HepG2 (cell line): ENCODE data around the gene TUBB. TPM values are rescaled to one million over a fixed set of nuclear protein-coding genes. Genes with fewer than 3 reads are reported as not detected.

Experiments used
- AGO1 ChIP-seq: fragments of 200-400 bp; formaldehyde crosslinking; IDR thresholded peaks from 2 replicates; pipeline ENCODE4 v1.6.1; 2017; ENCODE audit warnings: mild to moderate bottlenecking, low read depth, low read length, moderate library complexity; ENCODE audit not compliant: poor library complexity, severe bottlenecking
- ARHGAP35 ChIP-seq: sonication (generic); formaldehyde crosslinking; IDR thresholded peaks from 2 replicates; pipeline ENCODE4 v1.9.0; 2022; ENCODE audit warnings: mild to moderate bottlenecking, inconsistent platforms, moderate library complexity, missing genetic modification reagents, borderline replicate concordance
- ARID5B ChIP-seq: IDR thresholded peaks from 2 replicates; pipeline ENCODE4 v1.4.0; 2020; ENCODE audit warnings: mild to moderate bottlenecking, missing genetic modification reagents
- BCL6 ChIP-seq: IDR thresholded peaks from 2 replicates; pipeline ENCODE4 v1.6.1; 2016; ENCODE audit warnings: missing genetic modification reagents, missing compliant biosample characterization
- ETV5 ChIP-seq: IDR thresholded peaks from 2 replicates; pipeline ENCODE4 v1.6.1; 2018; ENCODE audit warnings: missing biosample characterization, missing genetic modification reagents, inconsistent platforms, borderline replicate concordance
- HOXD1 ChIP-seq: sonication (generic); formaldehyde crosslinking; IDR thresholded peaks from 2 replicates; pipeline ENCODE4 v1.5.0; 2020; ENCODE audit warnings: missing genetic modification reagents
- KLF6 ChIP-seq: IDR thresholded peaks from 2 replicates; pipeline ENCODE4 v1.8.0; 2016; ENCODE audit warnings: missing biosample characterization, missing genetic modification reagents
- NCOA5 ChIP-seq: sonication (generic); formaldehyde crosslinking; IDR thresholded peaks from 2 replicates; pipeline ENCODE4 v1.4.0; 2020; ENCODE audit warnings: missing genetic modification reagents
- NR2F6 ChIP-seq, 2 experiments: IDR thresholded peaks; 2 replicates each; pipeline ENCODE4 v1.6.1; 2016; ENCODE audit warnings: antibody characterized with exemption in 1 of 2, mild to moderate bottlenecking in 1 of 2
- ZNF350 ChIP-seq: sonication (generic); formaldehyde crosslinking; IDR thresholded peaks from 2 replicates; pipeline ENCODE4 v1.4.0; 2020; ENCODE audit warnings: mild to moderate bottlenecking, low read depth, missing genetic modification reagents, borderline replicate concordance
- ZNF430 ChIP-seq: sonication (generic); formaldehyde crosslinking; IDR thresholded peaks from 2 replicates; pipeline ENCODE4 v1.9.0; 2021; ENCODE audit warnings: mild to moderate bottlenecking, missing genetic modification reagents
- ZNF446 ChIP-seq: sonication (generic); formaldehyde crosslinking; IDR thresholded peaks from 2 replicates; pipeline ENCODE4 v1.5.0; 2020; ENCODE audit warnings: mild to moderate bottlenecking, missing genetic modification reagents
- ZNF646 ChIP-seq: sonication (generic); formaldehyde crosslinking; IDR thresholded peaks from 2 replicates; pipeline ENCODE4 v1.9.0; 2021; ENCODE audit warnings: mild to moderate bottlenecking, missing genetic modification reagents
- ZSCAN9 ChIP-seq: IDR thresholded peaks from 2 replicates; pipeline ENCODE4 v1.6.1; 2016; ENCODE audit warnings: borderline replicate concordance
- polyA plus RNA-seq, 8 experiments: library from polyadenylated mRNA; depleted of rRNA in 3 of 8; stranded (reverse) in 7 of 8; unstranded in 1 of 8; fragments of >200 nt; fragmentation: Illumina TruSeq in 4 of 8; extraction: Trizol in 4 of 8; gene quantifications; 2 replicates each; pipeline versions ENCODE4 v1.2.1 to v1.2.3, GENCODE V29; 2011 to 2016; ENCODE audit warnings: low read depth in 4 of 8, missing spikeins in 1 of 8, mixed read lengths in 1 of 8; ENCODE audit not compliant: insufficient read depth in 1 of 8
- total RNA-seq, 5 experiments: library from RNA; depleted of rRNA; stranded (reverse); fragments of >200 nt; fragmentation: Illumina TruSeq; extraction: Trizol; gene quantifications; 2 replicates each; pipeline ENCODE4 v1.2.3, GENCODE V29; 2016; ENCODE audit warnings: low read depth in 1 of 5
- TF ChIP-seq, protein P1 (sequence below): IDR thresholded peaks from 2 replicates; pipeline ENCODE4 v1.6.1; 2018; ENCODE audit warnings: missing genetic modification reagents, mild to moderate bottlenecking, missing compliant biosample characterization

Gene TUBB
- total and polyA plus RNA-seq, 2 of the 13 experiments (the other 11 are each of a cell fraction or from before 2014, with no cell fraction given), result 911 to 1,163 TPM

- TF ChIP-seq, protein P1, sequence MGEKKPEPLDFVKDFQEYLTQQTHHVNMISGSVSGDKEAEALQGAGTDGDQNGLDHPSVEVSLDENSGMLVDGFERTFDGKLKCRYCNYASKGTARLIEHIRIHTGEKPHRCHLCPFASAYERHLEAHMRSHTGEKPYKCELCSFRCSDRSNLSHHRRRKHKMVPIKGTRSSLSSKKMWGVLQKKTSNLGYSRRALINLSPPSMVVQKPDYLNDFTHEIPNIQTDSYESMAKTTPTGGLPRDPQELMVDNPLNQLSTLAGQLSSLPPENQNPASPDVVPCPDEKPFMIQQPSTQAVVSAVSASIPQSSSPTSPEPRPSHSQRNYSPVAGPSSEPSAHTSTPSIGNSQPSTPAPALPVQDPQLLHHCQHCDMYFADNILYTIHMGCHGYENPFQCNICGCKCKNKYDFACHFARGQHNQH (CRISPR knock-in tag), result no peak
- TF ChIP-seq ARHGAP35 (CRISPR knock-in tag), result 0 out of 2 replicates have a peak, but pooled peaks have one; percentile 32
- peak; percentile 25 for TF ChIP-seq KLF6 (CRISPR knock-in tag)
- TF ChIP-seq AGO1, result no peak
- TF ChIP-seq ARID5B (CRISPR knock-in tag), result peak; percentile 59; the same call in 1 of the 2 replicates
- TF ChIP-seq ZNF430 (CRISPR knock-in tag), result peak; percentile 50; the same call in 1 of the 2 replicates
- TF ChIP-seq ETV5, result peak; percentile 89; the same call in 1 of the 2 replicates
- peak; percentile 12; the same call in 1 of the 2 replicates for TF ChIP-seq ZSCAN9
- TF ChIP-seq HOXD1, result peak; percentile 65; the same call in 1 of the 2 replicates
- TF ChIP-seq NCOA5, result no peak
- peak; percentile 44; the same call in 1 of the 2 replicates for TF ChIP-seq ZNF446
- TF ChIP-seq ZNF646 (CRISPR knock-in tag), result no peak
- peak; percentile 62; the same call in 1 of the 2 replicates for TF ChIP-seq ZNF350
- TF ChIP-seq BCL6 (CRISPR knock-in tag), result peak; percentile 25
- 0 out of 2 replicates have a peak, but pooled peaks have one; percentile 8 for TF ChIP-seq NR2F6 (IDR thresholded peaks at IDR 0.05)
- 0 out of 2 replicates have a peak, but pooled peaks have one; percentile 31 for TF ChIP-seq NR2F6 (CRISPR knock-in tag; IDR thresholded peaks at IDR 0.05)
These were observed 28.8 kb downstream of the TUBB start (continued) for GRCh38 chr6:30748851-30749540.
